CD4-positive, alpha-beta memory T cell (primary cell): ENCODE measurements around the gene SYNGR1. TPM values are rescaled to one million over a fixed set of nuclear protein-coding genes. Genes with fewer than 3 reads are reported as not detected.

Experiments
- CTCF ChIA-PET: fragments of 350-600 bp; sonication (Branson Sonifier 250); formaldehyde crosslinking; loops from one replicate; lab custom pipeline; 2021; ENCODE audit warnings: inconsistent platforms; ENCODE audit not compliant: partially characterized antibody; lab: Charles Lee
- POLR2A ChIA-PET: fragments of 350-600 bp; sonication (Branson Sonifier 250); formaldehyde crosslinking; loops from one replicate; lab custom pipeline; 2021; ENCODE audit not compliant: partially characterized antibody; lab: Charles Lee
- DNase-seq, 5 donors: peaks; one replicate each; pipeline versions ENCODE4 v3.0.0 to v3.0.0-alpha.2; 2020 to 2022; ENCODE audit warnings: mixed read lengths in 1 of 5
- H3K27ac ChIP-seq: one replicate; pipeline ENCODE4 v1.7.0; 2013; ENCODE audit warnings: low read depth, low read length
- H3K27me3 ChIP-seq: 2 replicates; pipeline ENCODE4 v1.7.0; 2013; ENCODE audit warnings: mild to moderate bottlenecking, low read length, moderate library complexity; ENCODE audit not compliant: insufficient read depth
- H3K36me3 ChIP-seq: 2 replicates; pipeline ENCODE4 v1.7.0; 2013; ENCODE audit warnings: mild to moderate bottlenecking, low read length, moderate library complexity; ENCODE audit not compliant: insufficient read depth
- H3K4me1 ChIP-seq: 2 replicates; pipeline ENCODE4 v1.7.0; 2013; ENCODE audit warnings: mild to moderate bottlenecking, low read length, moderate library complexity; ENCODE audit not compliant: insufficient read depth
- H3K4me3 ChIP-seq, 2 donors: one replicate each; pipeline ENCODE4 v1.7.0; 2013; ENCODE audit warnings: low read length in 2 of 2, mild to moderate bottlenecking in 1 of 2
- H3K9me3 ChIP-seq, 2 donors: one replicate each; pipeline ENCODE4 v1.7.0; 2013; ENCODE audit warnings: low read length in 2 of 2, control low read depth in 1 of 2; ENCODE audit not compliant: control insufficient read depth in 1 of 2
- H3K27ac Mint-ChIP-seq, 7 donors: one replicate each; pipeline ENCODE4 v1.8.0; 2020 to 2021; ENCODE audit warnings: mixed read lengths in 7 of 7, mild to moderate bottlenecking in 6 of 7, inconsistent platforms in 3 of 7, moderate library complexity in 3 of 7
- H3K27me3 Mint-ChIP-seq, 2 donors: one replicate each; pipeline ENCODE4 v1.8.0; 2020 to 2021; ENCODE audit warnings: mixed read lengths in 2 of 2
- H3K36me3 Mint-ChIP-seq, 2 donors: one replicate each; pipeline ENCODE4 v1.8.0; 2020 to 2021; ENCODE audit warnings: mixed read lengths in 2 of 2, inconsistent platforms in 1 of 2, mild to moderate bottlenecking in 1 of 2
- H3K4me1 Mint-ChIP-seq, 4 donors: one replicate each; pipeline ENCODE4 v1.8.0; 2020 to 2021; ENCODE audit warnings: mixed read lengths in 4 of 4, mild to moderate bottlenecking in 1 of 4
- H3K4me3 Mint-ChIP-seq, 8 donors: one replicate each; pipeline ENCODE4 v1.8.0; 2020 to 2021; ENCODE audit warnings: mixed read lengths in 8 of 8, mild to moderate bottlenecking in 7 of 8, moderate library complexity in 6 of 8, inconsistent platforms in 3 of 8
- H3K9me3 Mint-ChIP-seq, 8 donors: one replicate each; pipeline ENCODE4 v1.8.0; 2020 to 2021; ENCODE audit warnings: mixed read lengths in 8 of 8, mild to moderate bottlenecking in 5 of 8, inconsistent platforms in 3 of 8, moderate library complexity in 1 of 8
- intact Hi-C: fragments of 100-400 bp; cut with micrococcal nuclease; formaldehyde crosslinking; loops from one replicate; pipeline ENCODE4 v1.15.1; 2023
- polyA plus RNA-seq, 2 donors: library from polyadenylated mRNA; unstranded; fragments of 300-500 nt; fragmentation: Illumina TruSeq; gene quantifications; one replicate each; pipeline ENCODE4 v1.2.3, GENCODE V29; 2021
- total RNA-seq, 2 experiments: library from RNA; stranded (reverse); gene quantifications; one replicate each; pipeline ENCODE4 v1.2.3, GENCODE V29; 2021

Gene SYNGR1
- total and polyA plus RNA-seq, 4 experiments from 2014 or later, result 0.30 to 0.62 TPM; not detected in 2

DNA sequence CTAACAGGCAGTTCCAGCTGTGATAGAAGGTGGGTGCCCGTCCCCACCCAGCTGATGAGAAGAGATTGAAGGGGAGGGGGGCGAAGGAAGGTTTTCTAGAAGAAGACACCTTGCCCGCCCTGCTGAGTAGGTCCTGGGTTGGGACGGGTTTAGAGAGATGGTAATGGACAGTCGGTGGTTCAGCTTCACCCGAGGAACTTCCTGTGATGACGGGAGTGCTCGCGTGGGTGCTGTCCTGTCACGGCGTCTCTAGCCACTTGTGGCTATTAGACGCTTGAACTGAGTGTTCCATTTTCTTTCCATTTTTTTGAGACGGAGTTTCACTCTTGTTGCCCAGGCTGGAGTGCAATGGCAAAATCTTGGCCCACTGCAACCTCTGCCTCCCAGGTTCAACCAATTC is 79.4 kb downstream of the SYNGR1 start:
- Histone ChIP-seq H3K4me3 (no peak overlapping the region), H3K9me3 (no peaks in the 10 kb centered on the region), H3K27ac (no peak overlapping the region), H3K36me3 (peaks cover 39% of the 10 kb centered on the region), H3K4me1 (no peaks in the 10 kb centered on the region), H3K27me3 (no peaks in the 10 kb centered on the region)
- H3K36me3 Mint-ChIP-seq, result peaks cover 20 to 53% of the 10 kb centered on the region in 2 donors
- no peak for DNase-seq
- no peak overlapping the region for H3K27ac Mint-ChIP-seq
- POLR2A ChIA-PET, result no interaction called here
- no peaks in the 10 kb centered on the region for H3K27me3 Mint-ChIP-seq
- CTCF ChIA-PET, result no interaction called here
- intact Hi-C loops, result no loop called here
- H3K4me1 Mint-ChIP-seq, result no peaks in the 10 kb centered on the region
- H3K9me3 Mint-ChIP-seq, result no peaks in the 10 kb centered on the region
- no peak overlapping the region for H3K4me3 Mint-ChIP-seq

DNA sequence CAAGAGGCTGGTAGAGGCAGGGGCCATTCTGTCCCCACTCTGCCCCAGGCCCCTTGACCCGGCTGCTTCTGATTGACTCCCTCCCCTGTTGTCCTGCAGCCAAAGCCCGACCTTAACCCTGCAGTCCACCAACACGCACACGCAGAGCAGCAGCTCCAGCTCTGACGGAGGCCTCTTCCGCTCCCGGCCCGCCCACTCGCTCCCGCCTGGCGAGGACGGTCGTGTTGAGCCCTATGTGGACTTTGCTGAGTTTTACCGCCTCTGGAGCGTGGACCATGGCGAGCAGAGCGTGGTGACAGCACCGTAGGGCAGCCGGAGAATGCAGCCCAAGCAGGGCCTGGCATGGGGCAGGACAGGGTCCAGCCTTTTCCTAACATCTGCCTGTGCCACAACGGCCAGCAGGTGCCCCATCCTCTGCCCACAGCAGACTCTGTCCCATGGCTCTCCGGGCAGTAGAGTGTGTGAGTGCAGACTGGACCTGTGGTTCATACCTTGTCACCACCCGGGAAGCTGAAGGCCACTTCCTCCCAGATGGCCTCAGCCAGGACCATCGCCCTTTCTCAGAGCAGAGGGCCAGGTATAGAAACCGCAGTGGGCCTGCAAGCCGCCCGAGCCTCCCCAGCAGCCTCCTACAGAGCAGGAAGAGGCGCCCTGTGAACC is 80.3 kb downstream of the SYNGR1 start:
- H3K36me3 ChIP-seq, result peaks cover 39% of the 10 kb centered on the region
- Mint-ChIP-seq H3K27ac (no peak overlapping the region), H3K36me3 (peaks cover 20 to 50% of the 10 kb centered on the region in 2 donors), H3K4me1 (no peaks in the 10 kb centered on the region), H3K9me3 (no peaks in the 10 kb centered on the region), H3K4me3 (no peak overlapping the region), H3K27me3 (no peaks in the 10 kb centered on the region)
- H3K27ac ChIP-seq, result no peak overlapping the region
- DNase-seq, result no peak
- no peaks in the 10 kb centered on the region for H3K27me3 ChIP-seq
- CTCF ChIA-PET, result no interaction called here
- H3K4me3 ChIP-seq, result no peak overlapping the region
- H3K9me3 ChIP-seq, result no peaks in the 10 kb centered on the region
- POLR2A ChIA-PET, result no interaction called here
- intact Hi-C loops, result no loop called here
- no peaks in the 10 kb centered on the region for H3K4me1 ChIP-seq

DNA sequence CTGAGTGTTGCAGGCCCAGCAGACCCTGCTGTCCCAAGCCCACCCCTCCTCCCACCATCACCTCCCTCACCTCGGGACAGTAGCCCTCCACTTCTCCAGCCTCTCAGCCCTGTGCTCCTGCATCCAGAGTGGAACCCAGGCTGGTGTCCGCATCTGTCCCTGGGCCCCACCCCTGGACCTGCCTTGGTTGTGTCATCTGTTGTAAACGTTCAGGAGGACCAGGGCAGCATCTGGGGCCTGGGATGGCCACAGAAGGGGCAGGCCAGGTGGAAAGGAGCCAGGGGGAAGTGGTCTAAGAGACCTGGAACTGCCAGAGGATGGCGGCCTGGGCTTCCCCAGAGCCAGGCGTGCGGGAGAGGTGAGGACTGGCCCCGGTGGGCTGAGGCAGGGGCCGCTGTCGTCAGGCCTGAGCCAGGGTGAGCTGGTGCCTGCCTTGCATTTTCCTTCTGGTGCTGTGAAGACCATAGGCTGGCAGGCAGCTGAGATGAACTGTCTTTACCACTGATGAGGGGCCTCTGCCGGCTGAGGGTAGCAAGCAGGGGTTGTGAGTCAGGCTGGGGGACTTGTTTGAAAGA is 80.9 kb downstream of the SYNGR1 start:
- Histone ChIP-seq H3K27ac (no peak overlapping the region), H3K4me1 (no peaks in the 10 kb centered on the region), H3K4me3 (no peak overlapping the region), H3K36me3 (peaks cover 39% of the 10 kb centered on the region), H3K9me3 (no peaks in the 10 kb centered on the region), H3K27me3 (no peaks in the 10 kb centered on the region)
- H3K9me3 Mint-ChIP-seq, result no peaks in the 10 kb centered on the region
- no peak for DNase-seq
- H3K27ac Mint-ChIP-seq, result peak overlapping the region in 1 of 7 donors; percentile 41
- CTCF ChIA-PET, result no interaction called here
- no peaks in the 10 kb centered on the region for H3K4me1 Mint-ChIP-seq
- POLR2A ChIA-PET, result interaction anchor here (0.6 kb wide), 1 partner anchor 93 kb away, joined by 3 read pairs; no protein-coding TSS in a partner anchor
- intact Hi-C loops, result no loop called here
- peaks cover 20 to 50% of the 10 kb centered on the region in 2 donors for H3K36me3 Mint-ChIP-seq
- no peaks in the 10 kb centered on the region for H3K27me3 Mint-ChIP-seq
- no peak overlapping the region for H3K4me3 Mint-ChIP-seq

DNA sequence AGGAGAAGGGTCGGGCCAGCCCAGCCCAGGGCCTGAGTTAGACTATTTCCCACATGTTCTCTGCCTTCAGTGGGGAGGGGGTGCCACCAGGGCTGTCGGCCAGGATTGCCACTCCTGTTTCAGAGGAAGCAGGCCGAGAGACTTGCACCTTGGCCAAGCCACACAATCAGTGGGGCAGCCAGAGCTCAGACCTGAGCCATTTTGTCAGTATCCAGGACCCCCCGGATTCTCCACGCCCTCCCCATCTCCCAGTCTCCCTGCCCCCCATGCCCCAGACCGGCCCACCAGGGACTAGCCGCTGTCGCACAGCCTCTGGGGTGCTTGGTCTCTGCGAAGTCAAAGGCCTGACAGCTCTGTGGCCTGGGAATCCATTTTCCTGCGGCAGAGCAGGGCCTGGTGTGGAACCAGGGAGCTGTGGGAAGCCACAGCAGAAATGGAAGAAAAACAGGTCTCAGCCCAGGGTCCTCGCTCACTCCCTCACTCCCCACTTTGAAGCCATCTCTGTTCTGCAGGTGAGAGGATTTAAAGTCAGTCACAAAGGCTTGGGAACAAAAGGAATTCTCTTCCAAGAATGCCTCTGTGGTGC is 81.5 kb downstream of the SYNGR1 start:
- CTCF ChIA-PET, result no interaction called here
- H3K27ac ChIP-seq, result no peak overlapping the region
- peaks cover 16 to 45% of the 10 kb centered on the region in 2 donors for H3K36me3 Mint-ChIP-seq

DNA sequence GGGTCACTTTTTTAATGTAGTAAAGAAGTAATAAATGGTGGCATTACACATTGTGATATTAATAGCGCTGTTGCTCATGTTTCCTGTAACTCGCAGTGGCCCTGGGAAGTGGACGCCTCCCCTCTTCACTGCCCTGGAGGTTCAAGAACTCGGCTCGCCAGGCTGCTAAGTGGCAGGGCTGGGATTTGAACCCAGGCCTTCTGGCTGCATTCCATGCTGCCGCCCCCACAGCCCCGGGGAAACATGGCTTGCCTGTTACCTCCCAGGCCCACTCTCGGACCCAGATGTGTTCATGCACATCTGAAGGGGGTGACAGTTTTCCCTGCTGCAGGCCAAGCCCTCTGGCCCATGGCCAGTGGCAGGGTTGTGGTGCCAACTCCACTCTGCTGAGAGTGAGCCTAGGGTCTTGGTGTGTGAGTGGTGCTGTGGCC is 82.0 kb downstream of the SYNGR1 start:
- ChIA-PET POLR2A (no interaction called here), CTCF (no interaction called here)
- Mint-ChIP-seq H3K36me3 (peaks cover 11 to 41% of the 10 kb centered on the region in 2 donors), H3K4me1 (no peaks in the 10 kb centered on the region), H3K27ac (no peak overlapping the region), H3K9me3 (no peaks in the 10 kb centered on the region), H3K4me3 (no peak overlapping the region), H3K27me3 (no peaks in the 10 kb centered on the region)
- Histone ChIP-seq H3K36me3 (peaks cover 34% of the 10 kb centered on the region), H3K9me3 (no peaks in the 10 kb centered on the region), H3K27me3 (no peaks in the 10 kb centered on the region), H3K4me3 (no peak overlapping the region), H3K27ac (no peak overlapping the region), H3K4me1 (no peaks in the 10 kb centered on the region)
- intact Hi-C loops, result no loop called here
- no peak for DNase-seq

More for the DNA sequence above, 81.5 kb downstream of the SYNGR1 start:
- Histone ChIP-seq H3K27me3 (no peaks in the 10 kb centered on the region), H3K4me3 (no peak overlapping the region), H3K36me3 (peaks cover 39% of the 10 kb centered on the region), H3K9me3 (no peaks in the 10 kb centered on the region), H3K4me1 (no peaks in the 10 kb centered on the region)
- no peak for DNase-seq
- no peak overlapping the region for H3K4me3 Mint-ChIP-seq
- POLR2A ChIA-PET, result interaction anchor here (0.6 kb wide), 1 partner anchor 92 kb away, joined by 3 read pairs; no protein-coding TSS in a partner anchor
- no peaks in the 10 kb centered on the region for H3K9me3 Mint-ChIP-seq
- intact Hi-C loops, result no loop called here
- no peak overlapping the region for H3K27ac Mint-ChIP-seq
- H3K4me1 Mint-ChIP-seq, result no peaks in the 10 kb centered on the region
- H3K27me3 Mint-ChIP-seq, result no peaks in the 10 kb centered on the region

DNA sequence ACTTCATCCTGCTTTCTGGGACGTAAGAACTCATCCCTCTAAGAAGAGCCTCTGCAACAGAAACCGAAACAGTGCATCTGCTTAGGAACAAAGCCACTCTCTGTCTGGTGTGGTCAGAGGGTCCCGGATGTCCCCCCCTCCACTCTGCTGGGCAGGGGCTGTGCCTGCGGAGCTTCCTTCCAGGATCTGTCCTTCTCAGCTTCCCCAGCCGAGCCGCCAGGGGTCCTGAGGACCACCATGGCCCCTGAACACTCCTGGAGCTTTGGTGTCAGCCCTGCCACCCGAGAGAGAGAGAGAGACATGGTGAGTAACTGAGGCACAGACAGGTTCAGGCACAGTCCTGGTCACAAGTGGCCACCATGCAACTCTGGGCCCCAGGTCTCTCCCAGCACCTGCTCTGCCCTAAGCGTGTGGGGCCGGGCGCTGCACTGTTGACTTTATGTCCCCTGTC is 82.6 kb downstream of the SYNGR1 start:
- POLR2A ChIA-PET, result no interaction called here
- intact Hi-C loops, result no loop called here
- H3K27ac ChIP-seq, result no peak overlapping the region
- CTCF ChIA-PET, result no interaction called here
- Mint-ChIP-seq H3K27ac (no peak overlapping the region), H3K36me3 (peaks cover 6 to 37% of the 10 kb centered on the region in 2 donors), H3K9me3 (no peaks in the 10 kb centered on the region), H3K27me3 (no peaks in the 10 kb centered on the region), H3K4me3 (no peak overlapping the region), H3K4me1 (peaks cover 0 to 5% (median 1%) of the 10 kb centered on the region in 4 donors)
- no peak for DNase-seq
- no peaks in the 10 kb centered on the region for H3K27me3 ChIP-seq
- H3K36me3 ChIP-seq, result peaks cover 28% of the 10 kb centered on the region
- peaks cover 4% of the 10 kb centered on the region for H3K4me1 ChIP-seq
- no peaks in the 10 kb centered on the region for H3K9me3 ChIP-seq
- no peak overlapping the region for H3K4me3 ChIP-seq

DNA sequence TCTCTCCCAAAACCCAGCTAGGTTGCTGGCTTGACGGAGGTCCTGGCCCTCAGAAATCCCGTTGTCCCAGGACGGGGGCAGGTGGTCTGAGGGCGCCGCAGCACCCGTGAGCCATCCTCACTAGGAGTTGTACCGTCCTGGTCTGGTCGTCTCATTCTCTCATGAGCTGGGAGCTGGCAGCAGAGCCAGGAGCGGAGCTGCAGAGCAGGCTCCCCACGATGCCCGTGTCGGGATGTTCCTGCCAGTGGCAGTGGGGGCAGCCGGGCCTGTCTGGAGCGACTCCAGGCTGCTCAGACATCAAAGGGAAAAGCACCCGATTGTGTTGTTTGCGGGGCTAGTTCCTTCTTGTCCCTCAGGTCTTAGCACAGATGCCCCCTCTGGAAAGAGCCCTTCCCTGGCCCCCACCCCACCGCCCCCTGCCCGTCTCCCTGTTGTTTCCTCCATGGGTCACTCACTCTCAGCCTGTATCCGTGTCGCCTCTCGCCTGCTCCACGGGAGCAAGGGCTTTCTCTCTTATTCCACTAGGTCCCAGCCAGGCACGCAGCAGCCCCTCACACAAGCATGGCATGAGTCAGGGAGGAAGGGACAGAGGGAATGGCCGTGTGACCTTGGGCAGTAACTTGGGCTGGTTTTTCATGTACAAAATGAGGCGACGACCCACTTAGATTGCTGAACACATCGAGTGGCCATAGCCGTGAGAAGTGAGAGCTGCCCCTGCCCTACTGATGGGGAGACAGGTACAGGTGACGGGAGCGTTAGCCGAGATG is 83.9 kb downstream of the SYNGR1 start:
- no peak overlapping the region for H3K27ac ChIP-seq
- Mint-ChIP-seq H3K36me3 (peaks cover 3 to 28% of the 10 kb centered on the region in 2 donors), H3K9me3 (no peaks in the 10 kb centered on the region), H3K27ac (peak overlapping the region in 1 of 7 donors; percentile 36), H3K27me3 (no peaks in the 10 kb centered on the region), H3K4me1 (peaks cover 0 to 11% (median 1%) of the 10 kb centered on the region in 4 donors), H3K4me3 (no peak overlapping the region)
- peaks cover 16% of the 10 kb centered on the region for H3K36me3 ChIP-seq
- intact Hi-C loops, result no loop called here
- ChIA-PET POLR2A (interaction anchor here (0.6 to 1.3 kb wide), 3 partner anchors 86 to 95 kb away, joined by 3 to 5 read pairs (median 3); partner anchors contain the start of gene ATF4), CTCF (no interaction called here)
- no peaks in the 10 kb centered on the region for H3K27me3 ChIP-seq
- H3K9me3 ChIP-seq, result no peaks in the 10 kb centered on the region
- H3K4me1 ChIP-seq, result peaks cover 9% of the 10 kb centered on the region
- H3K4me3 ChIP-seq, result no peak overlapping the region
- no peak for DNase-seq
